Lung (tissue), 12 donors: ENCODE data around the gene DEDD. TPM values are rescaled to one million over a fixed set of nuclear protein-coding genes. Genes with fewer than 3 reads are reported as not detected.

ENCODE experiments used
- ATAC-seq: fragments of 200-7000 bp; cut with Tn5 transposase; one replicate; pipeline ENCODE4 v1.9.1; 2020; ENCODE audit warnings: moderate number of reproducible peaks; ENCODE audit not compliant: insufficient read depth, low FRiP score
- DNase-seq, 3 donors: peaks; one replicate each; pipeline ENCODE4 v3.0.0-alpha.2; 2013 to 2017
- H3K27ac ChIP-seq, 2 donors: one replicate each; pipeline ENCODE4 v1.5.1; 2013; ENCODE audit warnings: mild to moderate bottlenecking in 2 of 2, moderate library complexity in 2 of 2, control low read depth in 1 of 2, inconsistent platforms in 1 of 2, low read depth in 1 of 2, low read length in 1 of 2
- H3K27me3 ChIP-seq, 3 donors: one replicate each; pipeline ENCODE4 v1.5.1; 2013; ENCODE audit warnings: low read length in 2 of 3; ENCODE audit not compliant: control insufficient read depth in 3 of 3, insufficient read depth in 3 of 3
- H3K36me3 ChIP-seq, 4 donors: one replicate each; pipeline ENCODE4 v1.5.1; 2013; ENCODE audit warnings: low read length in 4 of 4, mild to moderate bottlenecking in 1 of 4, moderate library complexity in 1 of 4; ENCODE audit not compliant: control insufficient read depth in 4 of 4, insufficient read depth in 4 of 4
- H3K4me1 ChIP-seq, 5 donors: one replicate each; pipeline ENCODE4 v1.5.1; 2013; ENCODE audit warnings: low read length in 5 of 5, mild to moderate bottlenecking in 2 of 5, moderate library complexity in 1 of 5; ENCODE audit not compliant: control insufficient read depth in 5 of 5, insufficient read depth in 5 of 5
- H3K4me3 ChIP-seq: one replicate; pipeline ENCODE4 v1.5.1; 2013; ENCODE audit warnings: mild to moderate bottlenecking, control low read depth, moderate library complexity
- H3K9ac ChIP-seq, 2 donors: one replicate each; pipeline ENCODE4 v1.5.1; 2013; ENCODE audit warnings: low read length in 2 of 2, control low read depth in 1 of 2; ENCODE audit not compliant: insufficient read depth in 1 of 2
- H3K9me3 ChIP-seq, 4 donors: one replicate each; pipeline ENCODE4 v1.5.1; 2013; ENCODE audit warnings: low read length in 3 of 4, mild to moderate bottlenecking in 1 of 4, moderate library complexity in 1 of 4; ENCODE audit not compliant: control insufficient read depth in 4 of 4, insufficient read depth in 3 of 4
- WGBS, 2 donors: extraction: QIAGEN DNeasy Blood & Tissue Kit; methylation state at CpG; one replicate each; pipeline ENCODE4 v1.1.7; 2013; 5-methylcytosine and 5-hydroxymethylcytosine counted together
- polyA plus RNA-seq, 2 donors: library from polyadenylated mRNA; stranded (reverse); fragments of 200-250 nt; gene quantifications; one replicate each; pipeline ENCODE4 v1.2.1, GENCODE V29; 2013
- total RNA-seq, 2 donors: library from RNA; depleted of rRNA in 1 of 2; stranded (reverse); fragments of >200 nt in 1 of 2; gene quantifications; one replicate each; pipeline ENCODE4 v1.2.1, GENCODE V29; 2014 to 2021
- TF ChIP-seq, protein P1 (sequence below): IDR thresholded peaks from 2 replicates; pipeline ENCODE4 v1.5.1; 2012; ENCODE audit warnings: mild to moderate bottlenecking; ENCODE audit errors: control extremely low read depth, extremely low read depth
- donor health status: control.
- donor health status: control.
- donor health status: Bipolar disorder and iron deficiency.
- donor health status: healthy.
- donor health status: DM: yes; HTN: yes; CAD: no.

Gene DEDD
- total and polyA plus RNA-seq, 4 donors, result 19.4 to 38.8 (median 30.9) TPM

- Histone ChIP-seq H3K27me3 (no peaks in the 10 kb centered on the region), H3K4me1 (peaks cover 2 to 33% (median 11%) of the 10 kb centered on the region in 5 donors), H3K36me3 (peaks cover 0 to 23% (median 9%) of the 10 kb centered on the region in 4 donors), H3K9me3 (no peaks in the 10 kb centered on the region), H3K4me3 (no peak overlapping the region), H3K9ac (no peak overlapping the region), H3K27ac (no peak overlapping the region)
- no peak for DNase-seq
- TF ChIP-seq, protein P1, sequence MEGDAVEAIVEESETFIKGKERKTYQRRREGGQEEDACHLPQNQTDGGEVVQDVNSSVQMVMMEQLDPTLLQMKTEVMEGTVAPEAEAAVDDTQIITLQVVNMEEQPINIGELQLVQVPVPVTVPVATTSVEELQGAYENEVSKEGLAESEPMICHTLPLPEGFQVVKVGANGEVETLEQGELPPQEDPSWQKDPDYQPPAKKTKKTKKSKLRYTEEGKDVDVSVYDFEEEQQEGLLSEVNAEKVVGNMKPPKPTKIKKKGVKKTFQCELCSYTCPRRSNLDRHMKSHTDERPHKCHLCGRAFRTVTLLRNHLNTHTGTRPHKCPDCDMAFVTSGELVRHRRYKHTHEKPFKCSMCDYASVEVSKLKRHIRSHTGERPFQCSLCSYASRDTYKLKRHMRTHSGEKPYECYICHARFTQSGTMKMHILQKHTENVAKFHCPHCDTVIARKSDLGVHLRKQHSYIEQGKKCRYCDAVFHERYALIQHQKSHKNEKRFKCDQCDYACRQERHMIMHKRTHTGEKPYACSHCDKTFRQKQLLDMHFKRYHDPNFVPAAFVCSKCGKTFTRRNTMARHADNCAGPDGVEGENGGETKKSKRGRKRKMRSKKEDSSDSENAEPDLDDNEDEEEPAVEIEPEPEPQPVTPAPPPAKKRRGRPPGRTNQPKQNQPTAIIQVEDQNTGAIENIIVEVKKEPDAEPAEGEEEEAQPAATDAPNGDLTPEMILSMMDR, result no peak
- 94 to 95% methylated on average over 10 of the region's 10 CpGs for WGBS, 2 donors
- no peak for ATAC-seq
Measured at GRCh38 chr1:161162806-161163205, 30.3 kb upstream of the DEDD start.

GRCh38 chr1:161162052-161162451, 29.6 kb upstream of the DEDD start:
- H3K36me3 ChIP-seq, result peaks cover 0 to 28% (median 12%) of the 10 kb centered on the region in 4 donors
- no peaks in the 10 kb centered on the region for H3K9me3 ChIP-seq
- no peak for DNase-seq
- no peak overlapping the region for H3K4me3 ChIP-seq
- 78 to 88% methylated on average over 7 of the region's 7 CpGs for WGBS, 2 donors
- peaks cover 2 to 29% (median 10%) of the 10 kb centered on the region in 5 donors for H3K4me1 ChIP-seq
- no peaks in the 10 kb centered on the region for H3K27me3 ChIP-seq
- no peak for ATAC-seq
- H3K9ac ChIP-seq, result no peak overlapping the region
- H3K27ac ChIP-seq, result no peak overlapping the region
- TF ChIP-seq, protein P1, result no peak

- H3K36me3 ChIP-seq, result peaks cover 2 to 32% (median 13%) of the 10 kb centered on the region in 4 donors
- no peak overlapping the region for H3K4me3 ChIP-seq
- no peaks in the 10 kb centered on the region for H3K27me3 ChIP-seq
- no peaks in the 10 kb centered on the region for H3K9me3 ChIP-seq
- H3K27ac ChIP-seq, result no peak overlapping the region
- TF ChIP-seq, protein P1, result no peak
- 89% methylated on average over 5 of the region's 5 CpGs for WGBS, 2 donors
- no peak overlapping the region for H3K9ac ChIP-seq
- DNase-seq (no peak), ATAC-seq (no peak)
- H3K4me1 ChIP-seq, result peaks cover 2 to 26% (median 9%) of the 10 kb centered on the region in 5 donors
Measured at GRCh38 chr1:161161652-161162051, 29.2 kb upstream of the DEDD start.

GRCh38 chr1:161160671-161161145, 28.2 kb upstream of the DEDD start:
- WGBS, 2 donors, result 95 to 97% methylated on average over 22 of the region's 22 CpGs
- H3K9me3 ChIP-seq, result no peaks in the 10 kb centered on the region
- H3K27me3 ChIP-seq, result no peaks in the 10 kb centered on the region
- no peak for ATAC-seq
- DNase-seq, result no peak
- TF ChIP-seq, protein P1, result no peak
- peaks cover 2 to 24% (median 9%) of the 10 kb centered on the region in 5 donors for H3K4me1 ChIP-seq
- H3K36me3 ChIP-seq, result peaks cover 2 to 32% (median 13%) of the 10 kb centered on the region in 4 donors
- no peak overlapping the region for H3K9ac ChIP-seq
- no peak overlapping the region for H3K4me3 ChIP-seq
- no peak overlapping the region for H3K27ac ChIP-seq
